Measurements from ENCODE around the gene ASGR1.

Gene ASGR1

GRCh38 chr17:7204336-7204735 lies 25.2 kb upstream of the ASGR1 start:
- Histone ChIP-seq H3K27ac (ENCODE audit: low read depth, low read length, severe bottlenecking) (peak overlapping the region; percentile 10), H3K4me3 (ENCODE audit: extremely low read depth, insufficient read depth, low read length, poor library complexity, severe bottlenecking) (peak overlapping the region; percentile 32), H3K4me1 (ENCODE audit: control insufficient read depth, insufficient read depth, low read length, poor library complexity, severe bottlenecking) (peaks cover 16% of the 10 kb centered on the region), H3K9me3 (ENCODE audit: control insufficient read depth, low read length) (no peaks in the 10 kb centered on the region), H3K36me3 (ENCODE audit: control insufficient read depth, insufficient read depth, low read length) (peaks cover 56% of the 10 kb centered on the region)
- 84 to 93% methylated on average over 6 to 13 of the region's 15 CpGs for WGBS, 2 experiments (ENCODE audit: insufficient coverage in 2 of 2)

- Histone ChIP-seq H3K4me1 (ENCODE audit: control insufficient read depth, insufficient read depth, low read length, poor library complexity, severe bottlenecking) (peaks cover 12% of the 10 kb centered on the region), H3K4me3 (ENCODE audit: extremely low read depth, insufficient read depth, low read length, poor library complexity, severe bottlenecking) (no peak overlapping the region), H3K36me3 (ENCODE audit: control insufficient read depth, insufficient read depth, low read length) (peaks cover 62% of the 10 kb centered on the region), H3K27ac (ENCODE audit: low read depth, low read length, severe bottlenecking) (no peak overlapping the region), H3K9me3 (ENCODE audit: control insufficient read depth, low read length) (no peaks in the 10 kb centered on the region)
- 97 to 98% methylated on average over 13 to 14 of the region's 16 CpGs for WGBS, 2 experiments (ENCODE audit: insufficient coverage in 2 of 2)
Measured at GRCh38 chr17:7203391-7203790, 24.2 kb upstream of the ASGR1 start.

GRCh38 chr17:7196651-7197401 lies 17.7 kb upstream of the ASGR1 start:
- Histone ChIP-seq H3K36me3 (ENCODE audit: control insufficient read depth, insufficient read depth, low read length) (peaks cover 87% of the 10 kb centered on the region), H3K9me3 (ENCODE audit: control insufficient read depth, low read length) (no peaks in the 10 kb centered on the region), H3K4me3 (ENCODE audit: extremely low read depth, insufficient read depth, low read length, poor library complexity, severe bottlenecking) (no peak overlapping the region), H3K27ac (ENCODE audit: low read depth, low read length, severe bottlenecking) (no peak overlapping the region), H3K4me1 (ENCODE audit: control insufficient read depth, insufficient read depth, low read length, poor library complexity, severe bottlenecking) (no peaks in the 10 kb centered on the region)
- WGBS, 2 experiments (ENCODE audit: insufficient coverage in 2 of 2): 97 to 99% methylated on average over 17 to 20 of the region's 22 CpGs

- Histone ChIP-seq H3K36me3 (ENCODE audit: control insufficient read depth, insufficient read depth, low read length) (peaks cover 87% of the 10 kb centered on the region), H3K27ac (ENCODE audit: low read depth, low read length, severe bottlenecking) (no peak overlapping the region), H3K4me3 (ENCODE audit: extremely low read depth, insufficient read depth, low read length, poor library complexity, severe bottlenecking) (no peak overlapping the region), H3K4me1 (ENCODE audit: control insufficient read depth, insufficient read depth, low read length, poor library complexity, severe bottlenecking) (no peaks in the 10 kb centered on the region), H3K9me3 (ENCODE audit: control insufficient read depth, low read length) (no peaks in the 10 kb centered on the region)
- 96% methylated on average over 12 of the region's 12 CpGs for WGBS, 2 experiments (ENCODE audit: insufficient coverage in 2 of 2)
Measured at GRCh38 chr17:7195971-7196370, 16.8 kb upstream of the ASGR1 start.

- no peak overlapping the region for H3K4me3 ChIP-seq (ENCODE audit: extremely low read depth, insufficient read depth, low read length, poor library complexity, severe bottlenecking)
- 86 to 89% methylated on average over 11 to 12 of the region's 12 CpGs for WGBS, 2 experiments (ENCODE audit: insufficient coverage in 2 of 2)
- H3K27ac ChIP-seq (ENCODE audit: low read depth, low read length, severe bottlenecking): no peak overlapping the region
- peaks cover 76% of the 10 kb centered on the region for H3K36me3 ChIP-seq (ENCODE audit: control insufficient read depth, insufficient read depth, low read length)
- H3K9me3 ChIP-seq (ENCODE audit: control insufficient read depth, low read length): no peaks in the 10 kb centered on the region
- H3K4me1 ChIP-seq (ENCODE audit: control insufficient read depth, insufficient read depth, low read length, poor library complexity, severe bottlenecking): no peaks in the 10 kb centered on the region
Measured at GRCh38 chr17:7192271-7192937, 13.2 kb upstream of the ASGR1 start.

GRCh38 chr17:7191571-7192270 lies 12.6 kb upstream of the ASGR1 start:
- H3K4me1 ChIP-seq (ENCODE audit: control insufficient read depth, insufficient read depth, low read length, poor library complexity, severe bottlenecking): no peaks in the 10 kb centered on the region
- WGBS, 2 experiments (ENCODE audit: insufficient coverage in 2 of 2): 90 to 91% methylated on average over 19 to 25 of the region's 26 CpGs
- H3K36me3 ChIP-seq (ENCODE audit: control insufficient read depth, insufficient read depth, low read length): peaks cover 71% of the 10 kb centered on the region
- H3K9me3 ChIP-seq (ENCODE audit: control insufficient read depth, low read length): no peaks in the 10 kb centered on the region
- peak overlapping the region; percentile 29 for H3K27ac ChIP-seq (ENCODE audit: low read depth, low read length, severe bottlenecking)
- no peak overlapping the region for H3K4me3 ChIP-seq (ENCODE audit: extremely low read depth, insufficient read depth, low read length, poor library complexity, severe bottlenecking)

GRCh38 chr17:7191069-7191468 lies 11.9 kb upstream of the ASGR1 start:
- Histone ChIP-seq H3K4me3 (ENCODE audit: extremely low read depth, insufficient read depth, low read length, poor library complexity, severe bottlenecking) (no peak overlapping the region), H3K4me1 (ENCODE audit: control insufficient read depth, insufficient read depth, low read length, poor library complexity, severe bottlenecking) (no peaks in the 10 kb centered on the region), H3K36me3 (ENCODE audit: control insufficient read depth, insufficient read depth, low read length) (peaks cover 70% of the 10 kb centered on the region), H3K27ac (ENCODE audit: low read depth, low read length, severe bottlenecking) (no peak overlapping the region), H3K9me3 (ENCODE audit: control insufficient read depth, low read length) (no peaks in the 10 kb centered on the region)
- WGBS, 2 experiments (ENCODE audit: insufficient coverage in 2 of 2): 90 to 97% methylated on average over 9 of the region's 12 CpGs

GRCh38 chr17:7190276-7190917 lies 11.2 kb upstream of the ASGR1 start:
- Histone ChIP-seq H3K4me1 (ENCODE audit: control insufficient read depth, insufficient read depth, low read length, poor library complexity, severe bottlenecking) (no peaks in the 10 kb centered on the region), H3K27ac (ENCODE audit: low read depth, low read length, severe bottlenecking) (no peak overlapping the region), H3K36me3 (ENCODE audit: control insufficient read depth, insufficient read depth, low read length) (peaks cover 64% of the 10 kb centered on the region), H3K9me3 (ENCODE audit: control insufficient read depth, low read length) (no peaks in the 10 kb centered on the region), H3K4me3 (ENCODE audit: extremely low read depth, insufficient read depth, low read length, poor library complexity, severe bottlenecking) (no peak overlapping the region)
- WGBS, 2 experiments (ENCODE audit: insufficient coverage in 2 of 2): 95 to 97% methylated on average over 10 to 12 of the region's 14 CpGs

GRCh38 chr17:7186241-7186640 lies 7.1 kb upstream of the ASGR1 start:
- no peaks in the 10 kb centered on the region for H3K4me1 ChIP-seq (ENCODE audit: control insufficient read depth, insufficient read depth, low read length, poor library complexity, severe bottlenecking)
- H3K27ac ChIP-seq (ENCODE audit: low read depth, low read length, severe bottlenecking): no peak overlapping the region
- H3K4me3 ChIP-seq (ENCODE audit: extremely low read depth, insufficient read depth, low read length, poor library complexity, severe bottlenecking): no peak overlapping the region
- no peaks in the 10 kb centered on the region for H3K9me3 ChIP-seq (ENCODE audit: control insufficient read depth, low read length)
- WGBS, 2 experiments (ENCODE audit: insufficient coverage in 2 of 2): 88 to 91% methylated on average over 5 to 7 of the region's 7 CpGs
- peaks cover 31% of the 10 kb centered on the region for H3K36me3 ChIP-seq (ENCODE audit: control insufficient read depth, insufficient read depth, low read length)

- Histone ChIP-seq H3K36me3 (ENCODE audit: control insufficient read depth, insufficient read depth, low read length) (peaks cover 18% of the 10 kb centered on the region), H3K4me3 (ENCODE audit: extremely low read depth, insufficient read depth, low read length, poor library complexity, severe bottlenecking) (no peak overlapping the region), H3K4me1 (ENCODE audit: control insufficient read depth, insufficient read depth, low read length, poor library complexity, severe bottlenecking) (no peaks in the 10 kb centered on the region), H3K27ac (ENCODE audit: low read depth, low read length, severe bottlenecking) (no peak overlapping the region), H3K9me3 (ENCODE audit: control insufficient read depth, low read length) (no peaks in the 10 kb centered on the region)
- 98 to 100% methylated on average over 4 of the region's 6 CpGs for WGBS, 2 experiments (ENCODE audit: insufficient coverage in 2 of 2)
Measured at GRCh38 chr17:7184647-7185046, 5.5 kb upstream of the ASGR1 start.
